Neural cell (in vitro differentiated cells): Measurements from ENCODE around the gene MAP2K6. TPM values are rescaled to one million over a fixed set of nuclear protein-coding genes. Genes with fewer than 3 reads are reported as not detected.

Source experiments
- H2AFZ ChIP-seq: fragments of 200-600, 300-800 bp; sonication (generic), shearing (Covaris generic); 2 replicates; pipeline ENCODE4 v1.6.0; 2014; ENCODE audit warnings: low read depth, mild to moderate bottlenecking, antibody characterized with exemption, low read length, moderate library complexity
- H3F3A ChIP-seq: fragments of 200-600 bp; shearing (Covaris generic); 2 replicates; pipeline ENCODE4 v1.6.1; 2016; ENCODE audit warnings: mild to moderate bottlenecking, moderate library complexity, mixed read lengths, antibody characterized with exemption, low read length; ENCODE audit not compliant: insufficient read depth, poor library complexity, severe bottlenecking
- H3K27ac ChIP-seq: fragments of 200-600, 300-800 bp; sonication (generic), shearing (Covaris generic); 2 replicates; pipeline ENCODE4 v1.5.1; 2014; ENCODE audit warnings: mild to moderate bottlenecking, low read length, moderate library complexity
- H3K27me3 ChIP-seq: fragments of 300-800, 200-600 bp; sonication (generic), shearing (Covaris generic); 2 replicates; pipeline ENCODE4 v1.6.0; 2014; ENCODE audit warnings: mild to moderate bottlenecking, low read depth, low read length, moderate library complexity; ENCODE audit not compliant: insufficient read depth
- H3K36me3 ChIP-seq: fragments of 300-800, 200-600 bp; sonication (generic), shearing (Covaris generic); 2 replicates; pipeline ENCODE4 v1.5.1; 2014; ENCODE audit warnings: mild to moderate bottlenecking, antibody characterized with exemption, low read length, moderate library complexity; ENCODE audit not compliant: insufficient read depth
- H3K4me2 ChIP-seq: fragments of 300-800, 200-600 bp; sonication (generic), shearing (Covaris generic); 2 replicates; pipeline ENCODE4 v1.6.0; 2014; ENCODE audit warnings: mild to moderate bottlenecking, low read length
- H3K4me3 ChIP-seq: fragments of 300-800, 200-600 bp; sonication (generic), shearing (Covaris generic); 2 replicates; pipeline ENCODE4 v1.5.1; 2014; ENCODE audit warnings: mild to moderate bottlenecking, low read length, moderate library complexity
- H3K79me2 ChIP-seq: fragments of 200-600 bp; shearing (Covaris generic); replicated peaks from 2 replicates; pipeline ENCODE4 v1.6.0; 2014; ENCODE audit warnings: mild to moderate bottlenecking, low read length, moderate library complexity; ENCODE audit not compliant: insufficient read depth
- H3K9ac ChIP-seq: fragments of 300-800, 200-600 bp; sonication (generic), shearing (Covaris generic); 2 replicates; pipeline ENCODE4 v1.6.1; 2016; ENCODE audit warnings: mild to moderate bottlenecking, low read length, mixed read lengths
- H3K9me2 ChIP-seq: fragments of 200-600 bp; shearing (Covaris generic); 2 replicates; pipeline ENCODE4 v1.6.1; 2016; ENCODE audit warnings: mild to moderate bottlenecking, low read length, mixed read lengths; ENCODE audit not compliant: insufficient read depth
- H3K9me3 ChIP-seq: fragments of 200-600, 300-800 bp; sonication (generic), shearing (Covaris generic); 2 replicates; pipeline ENCODE4 v1.6.1; 2016; ENCODE audit warnings: mild to moderate bottlenecking, mixed run types, low read length, moderate library complexity, mixed read lengths
- H4K20me1 ChIP-seq: fragments of 200-600 bp; shearing (Covaris generic); 2 replicates; pipeline ENCODE4 v1.6.1; 2016; ENCODE audit warnings: mild to moderate bottlenecking, mixed run types; ENCODE audit not compliant: insufficient read depth
- EP300 ChIP-seq: fragments of 450-650 bp; conservative IDR thresholded peaks from 2 replicates; pipeline ENCODE4 v1.6.1; 2014; ENCODE audit warnings: antibody characterized with exemption, mild to moderate bottlenecking, moderate library complexity; ENCODE audit not compliant: poor library complexity, severe bottlenecking
- EZH2 ChIP-seq: fragments of 200-600, 300-800 bp; shearing (Covaris generic), sonication (generic); IDR thresholded peaks from 2 replicates; pipeline ENCODE4 v1.6.1; 2014; ENCODE audit warnings: antibody characterized with exemption, low read length, borderline replicate concordance, mild to moderate bottlenecking; ENCODE audit not compliant: insufficient read depth, poor library complexity, severe bottlenecking
- MXI1 ChIP-seq: fragments of 450-650 bp; conservative IDR thresholded peaks from 2 replicates; pipeline ENCODE4 v1.6.1; 2014; ENCODE audit warnings: antibody characterized with exemption, mild to moderate bottlenecking; ENCODE audit not compliant: poor library complexity, severe bottlenecking
- POLR2AphosphoS5 ChIP-seq: IDR thresholded peaks from 2 replicates; pipeline ENCODE4 v1.6.1; 2012
- RAD21 ChIP-seq: fragments of 450-650 bp; conservative IDR thresholded peaks from 2 replicates; pipeline ENCODE4 v1.6.1; 2014; ENCODE audit warnings: antibody characterized with exemption, mild to moderate bottlenecking, moderate library complexity
- SMC3 ChIP-seq: fragments of 450-650 bp; conservative IDR thresholded peaks from 2 replicates; pipeline ENCODE4 v1.6.1; 2014; ENCODE audit warnings: antibody characterized with exemption, mild to moderate bottlenecking, moderate library complexity; ENCODE audit not compliant: poor library complexity
- TAF1 ChIP-seq: IDR thresholded peaks from 2 replicates; pipeline ENCODE4 v1.6.1; 2012; ENCODE audit warnings: low read depth
- polyA plus RNA-seq: library from polyadenylated mRNA; depleted of rRNA; stranded (reverse); fragments of >200 nt; gene quantifications from 2 replicates; pipeline ENCODE4 v1.2.3, GENCODE V29; 2014
- TF ChIP-seq, protein P1 (sequence below): IDR thresholded peaks from 2 replicates; pipeline ENCODE4 v1.6.1; 2012; ENCODE audit warnings: borderline replicate concordance
- TF ChIP-seq, protein P2 (sequence below): fragments of 450-650 bp; IDR thresholded peaks from 2 replicates; pipeline ENCODE4 v1.5.1; 2014; ENCODE audit warnings: antibody characterized with exemption, mild to moderate bottlenecking, moderate library complexity; ENCODE audit not compliant: poor library complexity, severe bottlenecking

Gene MAP2K6
- polyA plus RNA-seq, 1 donor from 2014 or later = 10.5 TPM

GRCh38 chr17:69486779-69487637 lies 72.5 kb downstream of the MAP2K6 start:
- H3K9me3 ChIP-seq = peaks cover 2% of the 10 kb centered on the region
- TF ChIP-seq RAD21 (no peak), SMC3 (no peak), TAF1 (no peak), EP300 (no peak), EZH2 (no peak), MXI1 (no peak), POLR2AphosphoS5 (no peak)
- TF ChIP-seq, protein P1, sequence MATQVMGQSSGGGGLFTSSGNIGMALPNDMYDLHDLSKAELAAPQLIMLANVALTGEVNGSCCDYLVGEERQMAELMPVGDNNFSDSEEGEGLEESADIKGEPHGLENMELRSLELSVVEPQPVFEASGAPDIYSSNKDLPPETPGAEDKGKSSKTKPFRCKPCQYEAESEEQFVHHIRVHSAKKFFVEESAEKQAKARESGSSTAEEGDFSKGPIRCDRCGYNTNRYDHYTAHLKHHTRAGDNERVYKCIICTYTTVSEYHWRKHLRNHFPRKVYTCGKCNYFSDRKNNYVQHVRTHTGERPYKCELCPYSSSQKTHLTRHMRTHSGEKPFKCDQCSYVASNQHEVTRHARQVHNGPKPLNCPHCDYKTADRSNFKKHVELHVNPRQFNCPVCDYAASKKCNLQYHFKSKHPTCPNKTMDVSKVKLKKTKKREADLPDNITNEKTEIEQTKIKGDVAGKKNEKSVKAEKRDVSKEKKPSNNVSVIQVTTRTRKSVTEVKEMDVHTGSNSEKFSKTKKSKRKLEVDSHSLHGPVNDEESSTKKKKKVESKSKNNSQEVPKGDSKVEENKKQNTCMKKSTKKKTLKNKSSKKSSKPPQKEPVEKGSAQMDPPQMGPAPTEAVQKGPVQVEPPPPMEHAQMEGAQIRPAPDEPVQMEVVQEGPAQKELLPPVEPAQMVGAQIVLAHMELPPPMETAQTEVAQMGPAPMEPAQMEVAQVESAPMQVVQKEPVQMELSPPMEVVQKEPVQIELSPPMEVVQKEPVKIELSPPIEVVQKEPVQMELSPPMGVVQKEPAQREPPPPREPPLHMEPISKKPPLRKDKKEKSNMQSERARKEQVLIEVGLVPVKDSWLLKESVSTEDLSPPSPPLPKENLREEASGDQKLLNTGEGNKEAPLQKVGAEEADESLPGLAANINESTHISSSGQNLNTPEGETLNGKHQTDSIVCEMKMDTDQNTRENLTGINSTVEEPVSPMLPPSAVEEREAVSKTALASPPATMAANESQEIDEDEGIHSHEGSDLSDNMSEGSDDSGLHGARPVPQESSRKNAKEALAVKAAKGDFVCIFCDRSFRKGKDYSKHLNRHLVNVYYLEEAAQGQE = no peak
- TF ChIP-seq, protein P2, sequence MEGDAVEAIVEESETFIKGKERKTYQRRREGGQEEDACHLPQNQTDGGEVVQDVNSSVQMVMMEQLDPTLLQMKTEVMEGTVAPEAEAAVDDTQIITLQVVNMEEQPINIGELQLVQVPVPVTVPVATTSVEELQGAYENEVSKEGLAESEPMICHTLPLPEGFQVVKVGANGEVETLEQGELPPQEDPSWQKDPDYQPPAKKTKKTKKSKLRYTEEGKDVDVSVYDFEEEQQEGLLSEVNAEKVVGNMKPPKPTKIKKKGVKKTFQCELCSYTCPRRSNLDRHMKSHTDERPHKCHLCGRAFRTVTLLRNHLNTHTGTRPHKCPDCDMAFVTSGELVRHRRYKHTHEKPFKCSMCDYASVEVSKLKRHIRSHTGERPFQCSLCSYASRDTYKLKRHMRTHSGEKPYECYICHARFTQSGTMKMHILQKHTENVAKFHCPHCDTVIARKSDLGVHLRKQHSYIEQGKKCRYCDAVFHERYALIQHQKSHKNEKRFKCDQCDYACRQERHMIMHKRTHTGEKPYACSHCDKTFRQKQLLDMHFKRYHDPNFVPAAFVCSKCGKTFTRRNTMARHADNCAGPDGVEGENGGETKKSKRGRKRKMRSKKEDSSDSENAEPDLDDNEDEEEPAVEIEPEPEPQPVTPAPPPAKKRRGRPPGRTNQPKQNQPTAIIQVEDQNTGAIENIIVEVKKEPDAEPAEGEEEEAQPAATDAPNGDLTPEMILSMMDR = no peak
- H3K36me3 ChIP-seq = no peaks in the 10 kb centered on the region
- H3K4me2 ChIP-seq = no peak overlapping the region
- H2AFZ ChIP-seq = no peak overlapping the region
- no peak overlapping the region for H3K27ac ChIP-seq
- H3K27me3 ChIP-seq = no peaks in the 10 kb centered on the region
- no peaks in the 10 kb centered on the region for H3K9me2 ChIP-seq
- no peaks in the 10 kb centered on the region for H3F3A ChIP-seq
- H3K9ac ChIP-seq = no peak overlapping the region
- no peaks in the 10 kb centered on the region for H4K20me1 ChIP-seq
- no peak overlapping the region for H3K4me3 ChIP-seq
- H3K79me2 ChIP-seq = peaks cover 2% of the 10 kb centered on the region

- Histone ChIP-seq H3K36me3 (no peaks in the 10 kb centered on the region), H3K79me2 (peaks cover 2% of the 10 kb centered on the region), H3K9ac (no peak overlapping the region), H3K9me2 (no peaks in the 10 kb centered on the region), H3K9me3 (peaks cover 2% of the 10 kb centered on the region), H3K27ac (no peak overlapping the region), H3K4me3 (no peak overlapping the region), H3K4me2 (no peak overlapping the region), H2AFZ (no peak overlapping the region), H4K20me1 (no peaks in the 10 kb centered on the region), H3K27me3 (no peaks in the 10 kb centered on the region), H3F3A (no peaks in the 10 kb centered on the region)
- TF ChIP-seq, protein P1 = no peak
- TF ChIP-seq EZH2 (no peak), POLR2AphosphoS5 (no peak), RAD21 (no peak), SMC3 (no peak), MXI1 (no peak), TAF1 (no peak)
- TF ChIP-seq, protein P2 = no peak
Measured at GRCh38 chr17:69489313-69489712, 74.8 kb downstream of the MAP2K6 start.
